ENCODE measurements around the gene APBA2. TPM values are rescaled to one million over a fixed set of nuclear protein-coding genes. Genes with fewer than 3 reads are reported as not detected.

APBA2 gene
- total and polyA plus RNA-seq, 10 of the 15 experiments (the other 5 are each of a cell fraction or from before 2014, with no cell fraction given): 0.06 to 0.26 (median 0.07) TPM; not detected in 7

- TF ChIP-seq SPI1 (IDR thresholded peaks at IDR 0.05; ENCODE audit: borderline replicate concordance, insufficient read depth, low read depth, low read length): no peak
- TF ChIP-seq RB1 (IDR thresholded peaks at IDR 0.05; ENCODE audit: borderline replicate concordance): no peak
- TF ChIP-seq REST (IDR thresholded peaks at IDR 0.05; ENCODE audit: low read depth, low read length): no peak
- no peak for TF ChIP-seq JUNB (IDR thresholded peaks at IDR 0.05)
- TF ChIP-seq FOXM1 (IDR thresholded peaks at IDR 0.05; ENCODE audit: low read depth, low read length): no peak
- TF ChIP-seq POLR2A (IDR thresholded peaks at IDR 0.05; ENCODE audit: low read depth, low read length): no peak
- TF ChIP-seq CTCF (IDR thresholded peaks at IDR 0.05 in 2 of 3, conservative IDR thresholded peaks at IDR 0.05 in 1 of 3; ENCODE audit: control insufficient read depth in 2 of 3, extremely low read depth in 1 of 3, insufficient read depth in 1 of 3, low read depth in 3 of 3, low read length in 3 of 3): no peak
- no peak for TF ChIP-seq RCOR1 (conservative IDR thresholded peaks at IDR 0.05; ENCODE audit: low read depth, low read length)
- TF ChIP-seq IKZF1 (conservative IDR thresholded peaks at IDR 0.05): no peak
Observed at GRCh38 chr15:29107291-29107890, 221.6 kb downstream of the APBA2 start (continued).
